GM19395 (cell line): ENCODE results near the gene PTP4A2.

Experiments used
- ATAC-seq: cut with Tn5 transposase; IDR thresholded peaks from one replicate; pipeline ENCODE4 v1.9.1; 2021; ENCODE audit warnings: mild to moderate bottlenecking, moderate library complexity; ENCODE audit not compliant: unreplicated experiment

Gene PTP4A2

DNA sequence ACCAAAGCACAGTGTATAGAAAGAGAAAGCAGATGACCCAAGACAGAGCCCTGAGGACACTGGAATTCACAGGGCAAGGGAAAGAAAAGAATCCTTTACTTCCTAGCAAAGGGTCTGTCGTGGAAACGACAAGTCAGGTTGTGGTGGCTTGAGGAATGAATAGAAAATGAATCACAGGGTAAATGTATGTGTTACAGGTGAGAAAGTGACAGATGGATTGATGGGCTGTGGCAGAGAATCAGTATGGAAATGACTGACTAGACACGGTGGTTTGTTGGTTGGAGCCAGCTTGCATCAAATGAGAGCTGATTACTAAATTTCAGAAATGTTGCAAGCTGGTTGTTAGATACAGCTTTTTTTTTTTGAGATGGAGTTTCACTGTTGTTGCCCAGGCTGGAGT is 46.9 kb downstream of the PTP4A2 start:
- peak; percentile 63 for ATAC-seq

GRCh38 chr1:31888291-31888690 is 49.9 kb downstream of the PTP4A2 start:
- ATAC-seq: no peak

- no peak for ATAC-seq
Measured at GRCh38 chr1:31886866-31887265, 51.3 kb downstream of the PTP4A2 start.

DNA sequence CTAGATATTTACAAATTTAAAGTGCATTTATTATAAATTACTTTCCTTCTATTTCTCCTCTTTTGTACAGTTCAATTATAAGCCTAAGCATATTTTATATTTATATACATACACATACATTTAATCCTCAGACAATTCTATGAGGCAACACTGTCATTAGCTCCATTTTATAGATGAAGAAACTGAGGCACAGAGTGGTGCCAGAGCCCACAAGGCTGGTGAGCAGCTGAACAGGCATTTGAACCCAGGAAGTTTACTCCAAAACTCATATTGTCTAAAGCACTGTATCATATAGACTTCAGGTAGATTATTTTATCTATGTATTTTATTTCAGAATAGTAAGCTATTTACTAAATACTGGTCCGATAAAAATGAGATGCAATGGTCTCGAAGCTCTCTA is 52.3 kb downstream of the PTP4A2 start:
- ATAC-seq: no peak

GRCh38 chr1:31883357-31883942 is 54.7 kb downstream of the PTP4A2 start:
- ATAC-seq: no peak

GRCh38 chr1:31881688-31882000 is 56.5 kb downstream of the PTP4A2 start:
- ATAC-seq: no peak

DNA sequence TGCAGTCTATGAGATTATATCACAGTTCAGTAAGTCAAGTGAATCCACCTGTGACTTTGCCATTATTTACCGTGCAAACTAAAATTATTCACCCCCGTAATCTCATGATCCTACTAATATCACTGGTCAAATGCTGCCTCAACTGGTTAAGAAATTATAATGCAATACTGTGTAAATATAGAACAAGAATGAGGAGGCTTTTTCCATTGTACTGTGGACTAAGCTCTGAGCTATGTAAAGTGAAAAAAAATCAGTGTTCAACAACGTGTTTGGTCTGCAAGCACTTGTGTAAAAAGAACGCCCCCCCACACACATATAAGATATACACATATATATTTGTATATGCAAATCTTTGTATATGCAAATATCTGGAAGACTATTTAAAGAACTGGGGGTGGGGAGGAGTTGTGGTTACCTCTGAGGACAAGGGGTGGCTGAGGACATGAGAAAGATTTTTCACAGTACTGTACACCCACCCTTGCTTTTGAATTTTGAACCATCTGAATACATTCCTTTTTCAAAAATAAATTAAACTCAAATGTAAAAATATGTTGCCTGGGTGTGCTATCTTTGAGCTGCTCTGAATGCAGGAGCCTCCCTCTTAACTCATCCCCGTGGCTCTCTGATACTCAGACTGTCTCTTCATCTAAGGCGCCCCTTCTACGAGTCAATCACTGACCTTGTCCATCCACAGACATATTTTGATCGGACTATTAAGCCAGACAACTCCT is 57.0 kb downstream of the PTP4A2 start:
- ATAC-seq: no peak

- ATAC-seq: no peak
Measured at GRCh38 chr1:31879981-31880608, 58.1 kb downstream of the PTP4A2 start.

GRCh38 chr1:31878058-31878457 is 60.1 kb downstream of the PTP4A2 start:
- no peak for ATAC-seq

GRCh38 chr1:31877544-31877943 is 60.6 kb downstream of the PTP4A2 start:
- ATAC-seq: no peak

- no peak for ATAC-seq
Measured at GRCh38 chr1:31875636-31876236, 62.4 kb downstream of the PTP4A2 start.

DNA sequence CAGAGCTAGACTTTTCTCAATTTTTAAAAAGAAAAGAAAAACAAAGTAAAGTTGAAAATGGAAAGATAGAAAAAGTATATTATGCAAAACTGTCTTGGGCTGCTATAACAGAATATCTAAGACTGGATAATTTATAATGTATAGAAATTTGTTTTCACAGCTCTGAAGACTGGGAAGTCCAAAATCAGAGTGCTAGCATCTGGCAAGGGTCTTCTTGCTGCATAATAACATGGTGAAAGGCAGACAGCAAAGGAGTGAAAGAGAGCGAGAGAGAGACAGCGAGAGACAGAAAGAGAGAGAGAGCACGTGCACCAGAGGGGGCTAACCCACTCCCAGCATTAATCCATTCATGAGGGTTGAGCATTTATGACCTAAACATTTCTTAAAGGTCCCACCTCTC is 63.2 kb downstream of the PTP4A2 start:
- ATAC-seq: no peak

- no peak for ATAC-seq
Measured at GRCh38 chr1:31872658-31873636, 65.2 kb downstream of the PTP4A2 start.

DNA sequence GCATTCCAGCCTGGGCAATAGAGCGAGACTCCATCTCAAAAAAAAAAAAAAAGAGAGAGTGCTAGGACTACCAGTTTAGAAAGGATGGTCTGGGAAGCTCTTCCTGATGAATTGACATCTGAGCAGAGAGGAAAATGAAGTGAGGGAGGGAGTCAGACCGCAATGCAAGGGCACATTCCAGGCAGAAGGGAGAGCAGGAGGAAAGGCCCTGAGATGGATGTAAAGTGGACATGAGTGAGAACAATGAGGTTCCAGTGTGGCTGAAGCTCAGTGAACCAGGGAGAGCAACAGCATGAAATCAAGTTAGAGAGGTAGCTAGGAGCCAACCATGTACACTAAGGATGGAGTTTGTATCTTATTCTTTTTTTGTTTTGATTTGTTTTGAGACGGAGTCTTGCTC is 66.5 kb downstream of the PTP4A2 start:
- ATAC-seq: no peak

- ATAC-seq: no peak
Measured at GRCh38 chr1:31870086-31870736, 68.0 kb downstream of the PTP4A2 start.

DNA sequence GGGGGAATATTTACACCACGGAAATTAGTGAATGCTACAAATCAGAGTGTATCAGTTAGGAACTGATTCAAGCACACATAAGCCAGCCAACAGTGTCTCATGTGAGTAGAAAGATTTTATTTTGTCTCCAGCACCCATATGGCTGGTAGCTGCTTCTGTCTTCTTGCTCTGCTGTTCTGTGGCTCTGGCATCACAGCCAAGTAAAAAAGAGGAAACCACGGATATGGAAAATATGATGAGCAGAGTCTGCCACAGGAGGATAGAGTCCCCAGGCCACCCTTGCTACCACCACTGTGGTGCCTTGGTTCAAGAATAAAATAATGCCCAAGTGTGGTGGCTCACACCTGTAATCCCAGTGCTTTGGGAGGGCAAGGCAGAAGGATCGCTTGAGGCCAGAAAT is 68.7 kb downstream of the PTP4A2 start:
- no peak for ATAC-seq

DNA sequence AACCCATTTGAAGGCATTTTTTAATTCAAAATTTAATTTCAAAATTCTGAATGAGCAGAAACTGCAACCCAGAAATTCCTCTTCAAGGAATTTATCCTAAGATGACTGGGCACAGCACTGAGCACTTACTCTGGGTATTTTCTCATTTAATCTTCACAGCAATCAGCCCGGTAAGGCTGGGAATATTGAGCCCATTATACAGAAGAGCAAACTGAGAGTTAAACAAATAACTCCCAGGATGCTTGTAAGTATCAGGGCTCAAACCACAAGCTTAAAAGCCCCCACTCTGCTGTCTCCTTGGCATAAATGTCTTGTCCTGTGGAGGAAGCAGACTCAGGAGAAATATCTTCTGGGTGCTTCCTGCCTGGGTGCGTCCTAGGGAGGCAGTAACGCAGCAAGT is 69.3 kb downstream of the PTP4A2 start:
- no peak for ATAC-seq

DNA sequence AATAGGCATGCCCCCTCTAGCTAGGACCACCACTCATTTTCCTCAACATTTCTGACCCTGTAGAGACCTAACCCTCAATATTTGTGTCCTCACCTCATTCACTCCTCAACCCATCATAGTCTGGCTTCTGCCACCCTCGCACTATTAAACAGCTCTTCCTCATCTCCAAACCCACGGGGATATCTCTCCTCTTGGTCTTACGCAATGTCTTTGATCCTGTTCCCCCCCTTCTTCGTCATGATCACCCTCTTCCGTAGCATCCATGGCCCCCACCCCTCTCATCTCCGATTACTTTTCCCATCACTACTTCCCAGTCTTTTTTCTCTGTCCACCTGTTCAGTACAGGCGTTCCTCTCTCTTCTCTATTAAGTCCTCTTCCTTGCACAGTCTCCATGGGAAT is 70.6 kb downstream of the PTP4A2 start:
- no peak for ATAC-seq

- ATAC-seq: no peak
Measured at GRCh38 chr1:31866450-31867032, 71.6 kb downstream of the PTP4A2 start.
